Endothelial cell of umbilical vein (primary cell): ENCODE results near the gene TFIP11.

Experiments used
- EZH2 ChIP-seq: IDR thresholded peaks from 2 replicates; pipeline ENCODE4 v1.6.1; 2012; ENCODE audit warnings: borderline replicate concordance, low read depth, mild to moderate bottlenecking, moderate library complexity, low read length, inconsistent platforms; ENCODE audit not compliant: severe bottlenecking
- FOS ChIP-seq: IDR thresholded peaks from 2 replicates; pipeline ENCODE4 v1.6.1; 2011; ENCODE audit warnings: mild to moderate bottlenecking, low read length, moderate library complexity, borderline replicate concordance; ENCODE audit not compliant: insufficient read depth
- JUN ChIP-seq: IDR thresholded peaks from 2 replicates; pipeline ENCODE4 v1.6.1; 2011; ENCODE audit warnings: borderline replicate concordance, low read depth; ENCODE audit not compliant: insufficient read length, insufficient read depth
- MYC ChIP-seq: IDR thresholded peaks from one replicate; pipeline ENCODE4 v1.6.1; 2011; ENCODE audit warnings: mild to moderate bottlenecking, low read depth, low read length
- POLR2A ChIP-seq: IDR thresholded peaks from 2 replicates; pipeline ENCODE4 v1.6.1; 2012; ENCODE audit warnings: low read depth, mild to moderate bottlenecking, control low read depth, low read length
- POLR2AphosphoS5 ChIP-seq: IDR thresholded peaks from 2 replicates; pipeline ENCODE4 v1.6.1; 2012; ENCODE audit warnings: low read depth, mild to moderate bottlenecking, control low read depth, low read length, moderate library complexity; ENCODE audit not compliant: insufficient read depth
- TF ChIP-seq, protein P1 (sequence below), 2 donors: IDR thresholded peaks; 1 replicate in 1 of 2; 2 replicates in 1 of 2; pipeline ENCODE4 v1.5.1; 2011; ENCODE audit warnings: low read length in 2 of 2, mild to moderate bottlenecking in 2 of 2, moderate library complexity in 2 of 2, control low read depth in 1 of 2, inconsistent platforms in 1 of 2, low read depth in 1 of 2; ENCODE audit not compliant: insufficient read depth in 1 of 2; ENCODE audit errors: extremely low read depth in 1 of 2
- TF ChIP-seq, protein P2 (sequence below): IDR thresholded peaks from 2 replicates; pipeline ENCODE4 v1.6.1; 2011; ENCODE audit not compliant: insufficient read depth, insufficient read length

DNA sequence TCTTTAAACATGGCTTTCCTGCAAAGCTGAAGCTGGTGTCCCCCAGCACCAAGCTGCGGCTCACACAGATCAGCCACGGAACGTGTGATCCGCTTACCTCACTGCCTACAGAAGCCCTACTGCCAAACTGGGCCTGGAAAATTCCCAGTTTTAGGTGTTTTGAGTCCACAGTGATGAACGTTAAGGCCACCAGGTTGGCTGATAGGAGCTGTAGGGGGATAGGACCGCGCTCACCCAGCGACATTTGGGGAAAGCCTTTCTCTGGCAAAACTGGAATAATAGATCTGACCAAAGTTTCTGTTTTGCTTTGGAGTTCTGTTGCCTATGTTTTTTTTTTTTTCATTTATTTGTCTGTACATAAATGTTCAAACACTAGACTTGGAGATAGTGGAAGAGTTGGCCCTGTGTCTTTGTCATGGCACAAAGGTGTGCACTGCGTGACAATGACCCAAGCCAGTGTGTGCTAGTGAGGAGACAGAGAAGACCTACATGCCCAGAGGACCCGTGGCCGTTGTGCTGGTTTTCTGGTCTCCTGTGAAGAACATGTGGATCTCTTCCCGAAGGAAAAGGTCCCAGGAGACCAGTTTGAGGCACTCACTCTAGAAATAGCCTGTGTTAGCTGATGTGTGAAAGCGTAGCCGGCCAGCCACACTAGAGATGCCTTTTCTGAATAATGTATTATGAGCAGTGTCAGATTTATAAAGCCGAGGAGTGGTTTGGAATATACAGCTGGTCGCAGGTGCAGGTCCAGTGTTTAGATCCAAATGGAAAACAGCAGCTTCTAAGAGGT, 68.2 kb downstream of the TFIP11 start:
- TF ChIP-seq JUN (no peak), POLR2AphosphoS5 (no peak), MYC (no peak), POLR2A (no peak), EZH2 (no peak), FOS (no peak)
- TF ChIP-seq, protein P1, sequence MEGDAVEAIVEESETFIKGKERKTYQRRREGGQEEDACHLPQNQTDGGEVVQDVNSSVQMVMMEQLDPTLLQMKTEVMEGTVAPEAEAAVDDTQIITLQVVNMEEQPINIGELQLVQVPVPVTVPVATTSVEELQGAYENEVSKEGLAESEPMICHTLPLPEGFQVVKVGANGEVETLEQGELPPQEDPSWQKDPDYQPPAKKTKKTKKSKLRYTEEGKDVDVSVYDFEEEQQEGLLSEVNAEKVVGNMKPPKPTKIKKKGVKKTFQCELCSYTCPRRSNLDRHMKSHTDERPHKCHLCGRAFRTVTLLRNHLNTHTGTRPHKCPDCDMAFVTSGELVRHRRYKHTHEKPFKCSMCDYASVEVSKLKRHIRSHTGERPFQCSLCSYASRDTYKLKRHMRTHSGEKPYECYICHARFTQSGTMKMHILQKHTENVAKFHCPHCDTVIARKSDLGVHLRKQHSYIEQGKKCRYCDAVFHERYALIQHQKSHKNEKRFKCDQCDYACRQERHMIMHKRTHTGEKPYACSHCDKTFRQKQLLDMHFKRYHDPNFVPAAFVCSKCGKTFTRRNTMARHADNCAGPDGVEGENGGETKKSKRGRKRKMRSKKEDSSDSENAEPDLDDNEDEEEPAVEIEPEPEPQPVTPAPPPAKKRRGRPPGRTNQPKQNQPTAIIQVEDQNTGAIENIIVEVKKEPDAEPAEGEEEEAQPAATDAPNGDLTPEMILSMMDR (IDR thresholded peaks at IDR 0.05; ENCODE audit: extremely low read depth in 1 of 2, insufficient read depth in 1 of 2, low read depth in 1 of 2, low read length in 2 of 2) = no peak
- TF ChIP-seq, protein P2, sequence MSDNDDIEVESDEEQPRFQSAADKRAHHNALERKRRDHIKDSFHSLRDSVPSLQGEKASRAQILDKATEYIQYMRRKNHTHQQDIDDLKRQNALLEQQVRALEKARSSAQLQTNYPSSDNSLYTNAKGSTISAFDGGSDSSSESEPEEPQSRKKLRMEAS = no peak
